DMS 273 (cell line): ENCODE data around the gene ERC2.
A peak's percentile ranks its signal among the peaks of the same experiment; 100 is the strongest.

Experiments
- DNase-seq: peaks from one replicate; lab custom pipeline; 2025; ENCODE audit not compliant: unreplicated experiment; lab: John Stamatoyannopoulos, UW

ERC2 gene

GRCh38 chr3:55545995-55546394, 922.3 kb downstream of the ERC2 start:
- DNase-seq = no peak

GRCh38 chr3:55544219-55544618, 924.0 kb downstream of the ERC2 start:
- DNase-seq = no peak

- DNase-seq = no peak
These were observed 925.1 kb downstream of the ERC2 start for GRCh38 chr3:55543181-55543614.

GRCh38 chr3:55541456-55541855, 926.8 kb downstream of the ERC2 start:
- no peak for DNase-seq

GRCh38 chr3:55541016-55541415, 927.3 kb downstream of the ERC2 start:
- DNase-seq = no peak

- DNase-seq = no peak
These were observed 927.7 kb downstream of the ERC2 start for GRCh38 chr3:55540579-55540978.

GRCh38 chr3:55538158-55538557, 930.1 kb downstream of the ERC2 start:
- no peak for DNase-seq

GRCh38 chr3:55537563-55537962, 930.7 kb downstream of the ERC2 start:
- DNase-seq = no peak

GRCh38 chr3:55537129-55537528, 931.1 kb downstream of the ERC2 start:
- DNase-seq = no peak

GRCh38 chr3:55534876-55535275, 933.4 kb downstream of the ERC2 start:
- no peak for DNase-seq

- no peak for DNase-seq
These were observed 935.5 kb downstream of the ERC2 start for GRCh38 chr3:55532806-55533205.

GRCh38 chr3:55531321-55531720, 936.9 kb downstream of the ERC2 start:
- DNase-seq = no peak

- no peak for DNase-seq
These were observed 940.9 kb downstream of the ERC2 start for GRCh38 chr3:55527361-55527760.

- no peak for DNase-seq
These were observed 941.8 kb downstream of the ERC2 start for GRCh38 chr3:55526332-55527030.

- no peak for DNase-seq
These were observed 942.8 kb downstream of the ERC2 start for GRCh38 chr3:55525436-55525835.

GRCh38 chr3:55524565-55525244, 943.6 kb downstream of the ERC2 start:
- no peak for DNase-seq

GRCh38 chr3:55523471-55523870, 944.8 kb downstream of the ERC2 start:
- DNase-seq = no peak

GRCh38 chr3:55521738-55522421, 946.4 kb downstream of the ERC2 start:
- no peak for DNase-seq

GRCh38 chr3:55521064-55521737, 947.1 kb downstream of the ERC2 start:
- DNase-seq = no peak

GRCh38 chr3:55519019-55519418, 949.2 kb downstream of the ERC2 start:
- no peak for DNase-seq

- peak; percentile 4 for DNase-seq
These were observed 949.8 kb downstream of the ERC2 start for GRCh38 chr3:55518451-55518850.
